NCI-H748 treated with DMSO at 0.1 percent for 48 hours (cell line): ENCODE results near the gene GAD1.
A peak's percentile ranks its signal among the peaks of the same experiment; 100 is the strongest.

Source experiments
- DNase-seq: peaks from one replicate; lab custom pipeline; 2025; lab: John Stamatoyannopoulos, UW

GAD1 gene

GRCh38 chr2:170818036-170818751, 1.5 kb downstream of the GAD1 start:
- peak; percentile 21 for DNase-seq

- no peak for DNase-seq
Measured at GRCh38 chr2:170818752-170819470, 2.2 kb downstream of the GAD1 start.

GRCh38 chr2:170819680-170820664, 3.3 kb downstream of the GAD1 start:
- no peak for DNase-seq

- no peak for DNase-seq
Measured at GRCh38 chr2:170820757-170821530, 4.3 kb downstream of the GAD1 start.

- DNase-seq: no peak
Measured at GRCh38 chr2:170821531-170822289, 5.0 kb downstream of the GAD1 start.

- DNase-seq: no peak
Measured at GRCh38 chr2:170822290-170823087, 5.8 kb downstream of the GAD1 start.

GRCh38 chr2:170823088-170823897, 6.6 kb downstream of the GAD1 start:
- DNase-seq: no peak

- no peak for DNase-seq
Measured at GRCh38 chr2:170823898-170824215, 7.2 kb downstream of the GAD1 start.

GRCh38 chr2:170824526-170825015, 7.9 kb downstream of the GAD1 start:
- DNase-seq: no peak

GRCh38 chr2:170827841-170828532, 11.3 kb downstream of the GAD1 start:
- no peak for DNase-seq

GRCh38 chr2:170828533-170828916, 11.8 kb downstream of the GAD1 start:
- DNase-seq: no peak

- DNase-seq: no peak
Measured at GRCh38 chr2:170829036-170829435, 12.3 kb downstream of the GAD1 start.

- no peak for DNase-seq
Measured at GRCh38 chr2:170830166-170830565, 13.5 kb downstream of the GAD1 start.

- DNase-seq: no peak
Measured at GRCh38 chr2:170831115-170831514, 14.4 kb downstream of the GAD1 start.

GRCh38 chr2:170836027-170836426, 19.3 kb downstream of the GAD1 start:
- no peak for DNase-seq

- DNase-seq: no peak
Measured at GRCh38 chr2:170840717-170841210, 24.1 kb downstream of the GAD1 start.

- DNase-seq: no peak
Measured at GRCh38 chr2:170842785-170843184, 26.1 kb downstream of the GAD1 start.

GRCh38 chr2:170843656-170844055, 27.0 kb downstream of the GAD1 start:
- DNase-seq: no peak
